GM12878 (cell line): ENCODE results near the gene MYO18B. TPM values are rescaled to one million over a fixed set of nuclear protein-coding genes. Genes with fewer than 3 reads are reported as not detected.

Experiments used
- ATAC-seq: fragments of 200-7000 bp; cut with Tn5 transposase; 3 replicates; pipeline ENCODE4 v1.9.1; 2020; ENCODE audit warnings: mild to moderate bottlenecking, moderate library complexity
- BruUV-seq: library from RNA; stranded (reverse); fragments of 400-500 nt; replicated peaks from 2 replicates; lab custom pipeline; 2021; lab: Mats Ljungman, UMichigan
- CTCF ChIA-PET: fragments of 300-600 bp; sonication (Branson Sonifier 250); formaldehyde crosslinking; extraction: SDS; loops from one replicate; lab custom pipeline; 2021; ENCODE audit warnings: inconsistent platforms; lab: Yijun Ruan, JAX
- POLR2A ChIA-PET: fragments of 350-600 bp; formaldehyde crosslinking; extraction: SDS; loops from one replicate; lab custom pipeline; 2021; ENCODE audit warnings: inconsistent platforms; lab: Charles Lee
- RAD21 ChIA-PET: fragments of 300-600 bp; sonication (Branson Sonifier 250); formaldehyde crosslinking; loops from one replicate; lab custom pipeline; 2023; ENCODE audit warnings: antibody characterized with exemption; ENCODE audit not compliant: unreplicated experiment; lab: Charles Lee
- SMC1A ChIA-PET: fragments of 300-600 bp; sonication (Branson Sonifier 250); formaldehyde crosslinking; loops from one replicate; lab custom pipeline; 2023; ENCODE audit not compliant: unreplicated experiment, uncharacterized antibody; lab: Charles Lee
- DNase-seq: peaks from one replicate; pipeline ENCODE4 v3.0.0-alpha.2; 2011; ENCODE audit warnings: low read depth, low spot score
- FAIRE-seq: peaks from 3 replicates; lab custom pipeline; 2011; peaks lifted over from hg19 to GRCh38; lab: Jason Lieb, UNC
- H2AFZ ChIP-seq: 2 replicates; pipeline ENCODE4 v1.6.0; 2011; ENCODE audit warnings: low read depth, low read length, control low read depth; ENCODE audit not compliant: control insufficient read depth
- H3K27ac ChIP-seq: 2 replicates; pipeline ENCODE4 v1.5.1; 2011; ENCODE audit warnings: control low read depth; ENCODE audit not compliant: control insufficient read depth, insufficient read depth
- H3K27me3 ChIP-seq, 2 experiments: replicated peaks in 1 of 2; 2 replicates each; pipeline versions ENCODE4 v1.6.0 to v1.6.1; 2011; ENCODE audit warnings: low read length in 1 of 2; ENCODE audit not compliant: control insufficient read depth in 2 of 2, insufficient read depth in 2 of 2
- H3K36me3 ChIP-seq, 2 experiments: 2 replicates each; pipeline ENCODE4 v1.5.1; 2011; ENCODE audit warnings: low read length in 1 of 2; ENCODE audit not compliant: control insufficient read depth in 2 of 2, insufficient read depth in 2 of 2
- H3K4me1 ChIP-seq: 2 replicates; pipeline ENCODE4 v1.6.1; 2011; ENCODE audit warnings: mild to moderate bottlenecking, low read length, moderate library complexity, mixed read lengths; ENCODE audit not compliant: control insufficient read depth, insufficient read depth
- H3K4me2 ChIP-seq: 2 replicates; pipeline ENCODE4 v1.6.0; 2011; ENCODE audit warnings: control low read depth; ENCODE audit not compliant: control insufficient read depth, insufficient read depth
- H3K4me3 ChIP-seq: fragments of 200-600 bp; sonication (generic); 2 replicates; pipeline ENCODE4 v1.5.1; 2016
- H3K79me2 ChIP-seq: 2 replicates; pipeline ENCODE4 v1.6.0; 2011; ENCODE audit warnings: low read length; ENCODE audit not compliant: control insufficient read depth, insufficient read depth
- H3K9ac ChIP-seq: 2 replicates; pipeline ENCODE4 v1.8.0; 2011; ENCODE audit warnings: low read length, control low read depth, mixed read lengths; ENCODE audit not compliant: control insufficient read depth, insufficient read depth
- H3K9me3 ChIP-seq: replicated peaks from 3 replicates; pipeline ENCODE4 v1.5.1; 2011; ENCODE audit warnings: mild to moderate bottlenecking, low read length; ENCODE audit not compliant: control insufficient read depth, insufficient read depth
- H4K20me1 ChIP-seq: 2 replicates; pipeline ENCODE4 v1.6.0; 2011; ENCODE audit not compliant: control insufficient read depth, insufficient read depth
- DPF2 ChIP-seq: fragments of 450-650 bp; IDR thresholded peaks from 2 replicates; pipeline ENCODE4 v1.6.1; 2017; ENCODE audit warnings: mild to moderate bottlenecking
- EED ChIP-seq: sonication (generic); IDR thresholded peaks from 2 replicates; pipeline ENCODE4 v1.6.1; 2016; ENCODE audit warnings: antibody characterized with exemption, low read depth
- IKZF1 ChIP-seq: fragments of 450-650 bp; conservative IDR thresholded peaks from 2 replicates; pipeline ENCODE4 v1.6.1; 2017; ENCODE audit warnings: antibody characterized with exemption, mild to moderate bottlenecking
- IKZF2 ChIP-seq, 2 experiments: fragments of 450-650 bp; IDR thresholded peaks; 2 replicates each; pipeline ENCODE4 v1.6.1; 2017; ENCODE audit warnings: mild to moderate bottlenecking in 2 of 2, moderate library complexity in 2 of 2
- MEF2B ChIP-seq: fragments of 450-650 bp; IDR thresholded peaks from 2 replicates; pipeline ENCODE4 v1.6.1; 2018; ENCODE audit warnings: mild to moderate bottlenecking, moderate library complexity; ENCODE audit not compliant: partially characterized antibody, poor library complexity, severe bottlenecking
- MTA2 ChIP-seq: fragments of 450-650 bp; IDR thresholded peaks from 2 replicates; pipeline ENCODE4 v1.6.1; 2016; ENCODE audit warnings: low read depth, mild to moderate bottlenecking, moderate library complexity
- NR2F1 ChIP-seq: fragments of 450-650 bp; conservative IDR thresholded peaks from 2 replicates; pipeline ENCODE4 v1.6.1; 2017; ENCODE audit warnings: mild to moderate bottlenecking
- ZBED1 ChIP-seq: IDR thresholded peaks from 2 replicates; pipeline ENCODE4 v1.6.1; 2016; ENCODE audit warnings: borderline replicate concordance
- WGBS: methylation state at CpG from one replicate; pipeline ENCODE4 v1.1.6; 2016; ENCODE audit warnings: low lambda C conversion rate; ENCODE audit not compliant: insufficient replicate concordance, insufficient coverage; ENCODE audit errors: missing lambda C conversion rate; 5-methylcytosine and 5-hydroxymethylcytosine counted together
- in situ Hi-C: fragments of 300-500 bp; cut with MboI; formaldehyde crosslinking; loops from 9 replicates; pipeline ENCODE4 v1.14.3; 2018; ENCODE audit warnings: mixed read lengths
- intact Hi-C: fragments of 100-400 bp; cut with micrococcal nuclease; formaldehyde crosslinking; loops from one replicate; pipeline ENCODE4 v1.14.2; 2022; ENCODE audit not compliant: unreplicated experiment
- polyA plus RNA-seq, 11 experiments: library from polyadenylated mRNA; depleted of rRNA in 4 of 11; unstranded in 6 of 11; stranded (reverse) in 5 of 11; fragments of >200 nt; fragmentation: Nextera tagmentation in 4 of 11; fragmentation: Illumina TruSeq in 1 of 11; extraction: Ambion mirVana in 4 of 11; extraction: Trizol in 1 of 11; gene quantifications; 1 replicate in 1 of 11; 2 replicates in 10 of 11; pipeline versions ENCODE4 v1.2.1 to v1.2.3, GENCODE V29; 2011 to 2016; ENCODE audit warnings: inconsistent platforms in 2 of 11, missing spikeins in 2 of 11, low read depth in 1 of 11
- total RNA-seq, 4 experiments: library from RNA; depleted of rRNA in 3 of 4; stranded (reverse); fragments of >200 nt in 3 of 4; fragmentation: Illumina TruSeq in 1 of 4; extraction: Trizol in 1 of 4; gene quantifications; 2 replicates each; pipeline versions ENCODE4 v1.2.1 to v1.2.3, GENCODE V29; 2013 to 2021
- TF ChIP-seq, protein P1 (sequence below): fragments of 450-650 bp; IDR thresholded peaks from 2 replicates; pipeline ENCODE4 v1.6.1; 2017; ENCODE audit warnings: mild to moderate bottlenecking, low read depth, inconsistent platforms; ENCODE audit not compliant: poor library complexity, severe bottlenecking
- TF ChIP-seq, protein P2 (sequence below): fragments of 450-650 bp; IDR thresholded peaks from 2 replicates; pipeline ENCODE4 v1.6.1; 2017; ENCODE audit warnings: mild to moderate bottlenecking, moderate library complexity
- TF ChIP-seq, protein P3 (sequence below): IDR thresholded peaks from 2 replicates; pipeline ENCODE4 v1.6.1; 2012; ENCODE audit warnings: low read length, inconsistent platforms

Gene MYO18B
- total and polyA plus RNA-seq, 10 of the 15 experiments (the other 5 are each of a cell fraction or from before 2014, with no cell fraction given) = 0.05 to 2.1 (median 0.51) TPM; not detected in 1

DNA sequence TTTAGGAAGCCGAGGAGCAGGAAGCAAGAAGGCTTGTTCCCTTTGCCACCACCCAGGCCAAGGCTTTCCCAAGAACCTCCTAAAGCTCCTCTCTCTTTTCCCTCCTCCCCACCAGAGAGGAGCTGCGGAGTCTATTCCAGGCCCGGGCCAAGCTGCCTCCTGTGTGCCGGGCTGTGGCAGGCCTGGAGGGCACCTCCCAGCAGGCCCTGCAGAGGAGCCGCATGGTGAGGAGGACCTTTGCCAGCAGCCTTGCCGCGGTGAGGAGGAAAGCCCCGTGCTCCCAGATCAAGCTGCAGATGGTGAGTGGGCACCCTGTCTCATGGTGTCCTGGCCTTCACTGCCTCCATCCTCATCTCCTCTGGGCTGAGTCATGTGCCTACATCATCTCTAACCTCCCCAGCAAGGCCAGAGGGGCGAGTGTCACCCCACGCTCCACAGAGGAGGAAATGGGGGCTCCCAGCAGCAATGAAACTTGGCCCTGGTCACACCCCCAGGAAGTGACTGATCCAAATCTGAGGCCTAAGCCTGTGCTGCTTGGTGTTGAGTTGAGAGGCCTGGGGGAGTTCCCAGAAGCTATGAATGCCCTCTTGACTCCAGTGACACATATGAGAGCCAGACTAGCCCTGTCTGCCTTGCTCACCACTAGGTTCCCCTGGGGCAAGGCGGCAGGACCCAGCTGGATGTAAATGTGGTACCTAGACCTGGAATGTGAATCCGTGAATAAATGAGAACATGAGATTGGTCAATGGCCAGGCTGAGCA, 104.2 kb downstream of the MYO18B start:
- FAIRE-seq = no peak
- BruUV-seq = no TSS peak
- in situ Hi-C loops (no loop called here), intact Hi-C loops (no loop called here)
- Histone ChIP-seq H3K4me2 (no peak overlapping the region), H3K27me3 (no peaks in the 10 kb centered on the region), H3K4me1 (peaks cover 7% of the 10 kb centered on the region), H2AFZ (peak overlapping the region; percentile 29), H3K9ac (no peak overlapping the region), H4K20me1 (no peaks in the 10 kb centered on the region), H3K9me3 (no peaks in the 10 kb centered on the region), H3K79me2 (no peaks in the 10 kb centered on the region), H3K27ac (no peak overlapping the region), H3K4me3 (no peak overlapping the region), H3K36me3 (no peaks in the 10 kb centered on the region)
- CTCF ChIA-PET = interaction anchor here (1.0 to 1.1 kb wide), 2 partner anchors 8 to 73 kb away, joined by 3 read pairs; no protein-coding TSS in a partner anchor
- ATAC-seq = peak; percentile 90
- WGBS = 19% methylated on average over 12 of the region's 12 CpGs
- SMC1A ChIA-PET = interaction anchor here (0.8 kb wide), 1 partner anchor 18 kb away, joined by 3 read pairs; no protein-coding TSS in a partner anchor
- POLR2A ChIA-PET = interaction anchor here (1.1 to 1.5 kb wide), 2 partner anchors 11 to 27 kb away, joined by 3 to 6 read pairs; no protein-coding TSS in a partner anchor
- no peak for DNase-seq
- RAD21 ChIA-PET = interaction anchor here (1.2 kb wide), 1 partner anchor 12 kb away, joined by 3 read pairs; no protein-coding TSS in a partner anchor
- TF ChIP-seq MEF2B (peak; percentile 58), DPF2 (0 out of 2 replicates have a peak, but pooled peaks have one; percentile 33), IKZF1 (peak; percentile 36), IKZF2 (IDR thresholded peaks at IDR 0.05) (peak; percentile 19 to 26; a peak in 1 of 4 replicates), NR2F1 (peak; percentile 69), ZBED1 (no peak), EED (peak; percentile 12; the same call in 1 of the 2 replicates), MTA2 (no peak)
- TF ChIP-seq, protein P1, sequence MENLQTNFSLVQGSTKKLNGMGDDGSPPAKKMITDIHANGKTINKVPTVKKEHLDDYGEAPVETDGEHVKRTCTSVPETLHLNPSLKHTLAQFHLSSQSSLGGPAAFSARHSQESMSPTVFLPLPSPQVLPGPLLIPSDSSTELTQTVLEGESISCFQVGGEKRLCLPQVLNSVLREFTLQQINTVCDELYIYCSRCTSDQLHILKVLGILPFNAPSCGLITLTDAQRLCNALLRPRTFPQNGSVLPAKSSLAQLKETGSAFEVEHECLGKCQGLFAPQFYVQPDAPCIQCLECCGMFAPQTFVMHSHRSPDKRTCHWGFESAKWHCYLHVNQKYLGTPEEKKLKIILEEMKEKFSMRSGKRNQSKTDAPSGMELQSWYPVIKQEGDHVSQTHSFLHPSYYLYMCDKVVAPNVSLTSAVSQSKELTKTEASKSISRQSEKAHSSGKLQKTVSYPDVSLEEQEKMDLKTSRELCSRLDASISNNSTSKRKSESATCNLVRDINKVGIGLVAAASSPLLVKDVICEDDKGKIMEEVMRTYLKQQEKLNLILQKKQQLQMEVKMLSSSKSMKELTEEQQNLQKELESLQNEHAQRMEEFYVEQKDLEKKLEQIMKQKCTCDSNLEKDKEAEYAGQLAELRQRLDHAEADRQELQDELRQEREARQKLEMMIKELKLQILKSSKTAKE = peak; percentile 36
- TF ChIP-seq, protein P2, sequence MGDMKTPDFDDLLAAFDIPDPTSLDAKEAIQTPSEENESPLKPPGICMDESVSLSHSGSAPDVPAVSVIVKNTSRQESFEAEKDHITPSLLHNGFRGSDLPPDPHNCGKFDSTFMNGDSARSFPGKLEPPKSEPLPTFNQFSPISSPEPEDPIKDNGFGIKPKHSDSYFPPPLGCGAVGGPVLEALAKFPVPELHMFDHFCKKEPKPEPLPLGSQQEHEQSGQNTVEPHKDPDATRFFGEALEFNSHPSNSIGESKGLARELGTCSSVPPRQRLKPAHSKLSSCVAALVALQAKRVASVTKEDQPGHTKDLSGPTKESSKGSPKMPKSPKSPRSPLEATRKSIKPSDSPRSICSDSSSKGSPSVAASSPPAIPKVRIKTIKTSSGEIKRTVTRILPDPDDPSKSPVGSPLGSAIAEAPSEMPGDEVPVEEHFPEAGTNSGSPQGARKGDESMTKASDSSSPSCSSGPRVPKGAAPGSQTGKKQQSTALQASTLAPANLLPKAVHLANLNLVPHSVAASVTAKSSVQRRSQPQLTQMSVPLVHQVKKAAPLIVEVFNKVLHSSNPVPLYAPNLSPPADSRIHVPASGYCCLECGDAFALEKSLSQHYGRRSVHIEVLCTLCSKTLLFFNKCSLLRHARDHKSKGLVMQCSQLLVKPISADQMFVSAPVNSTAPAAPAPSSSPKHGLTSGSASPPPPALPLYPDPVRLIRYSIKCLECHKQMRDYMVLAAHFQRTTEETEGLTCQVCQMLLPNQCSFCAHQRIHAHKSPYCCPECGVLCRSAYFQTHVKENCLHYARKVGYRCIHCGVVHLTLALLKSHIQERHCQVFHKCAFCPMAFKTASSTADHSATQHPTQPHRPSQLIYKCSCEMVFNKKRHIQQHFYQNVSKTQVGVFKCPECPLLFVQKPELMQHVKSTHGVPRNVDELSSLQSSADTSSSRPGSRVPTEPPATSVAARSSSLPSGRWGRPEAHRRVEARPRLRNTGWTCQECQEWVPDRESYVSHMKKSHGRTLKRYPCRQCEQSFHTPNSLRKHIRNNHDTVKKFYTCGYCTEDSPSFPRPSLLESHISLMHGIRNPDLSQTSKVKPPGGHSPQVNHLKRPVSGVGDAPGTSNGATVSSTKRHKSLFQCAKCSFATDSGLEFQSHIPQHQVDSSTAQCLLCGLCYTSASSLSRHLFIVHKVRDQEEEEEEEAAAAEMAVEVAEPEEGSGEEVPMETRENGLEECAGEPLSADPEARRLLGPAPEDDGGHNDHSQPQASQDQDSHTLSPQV = no peak
- TF ChIP-seq, protein P3, sequence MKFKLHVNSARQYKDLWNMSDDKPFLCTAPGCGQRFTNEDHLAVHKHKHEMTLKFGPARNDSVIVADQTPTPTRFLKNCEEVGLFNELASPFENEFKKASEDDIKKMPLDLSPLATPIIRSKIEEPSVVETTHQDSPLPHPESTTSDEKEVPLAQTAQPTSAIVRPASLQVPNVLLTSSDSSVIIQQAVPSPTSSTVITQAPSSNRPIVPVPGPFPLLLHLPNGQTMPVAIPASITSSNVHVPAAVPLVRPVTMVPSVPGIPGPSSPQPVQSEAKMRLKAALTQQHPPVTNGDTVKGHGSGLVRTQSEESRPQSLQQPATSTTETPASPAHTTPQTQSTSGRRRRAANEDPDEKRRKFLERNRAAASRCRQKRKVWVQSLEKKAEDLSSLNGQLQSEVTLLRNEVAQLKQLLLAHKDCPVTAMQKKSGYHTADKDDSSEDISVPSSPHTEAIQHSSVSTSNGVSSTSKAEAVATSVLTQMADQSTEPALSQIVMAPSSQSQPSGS = no peak
